NB4 (cell line): ENCODE data around the gene AGAP1.

ENCODE experiments used
- DNase-seq: peaks from one replicate; pipeline ENCODE4 v3.0.0; 2010; ENCODE audit warnings: low read depth
- H3K4me3 ChIP-seq: one replicate; pipeline ENCODE4 v1.5.1; 2011; ENCODE audit warnings: mild to moderate bottlenecking, low read depth, low read length, moderate library complexity
- CTCF ChIP-seq: IDR thresholded peaks from one replicate; pipeline ENCODE4 v1.5.1; 2012; ENCODE audit warnings: low read depth, low read length
- MAX ChIP-seq: IDR thresholded peaks from 2 replicates; pipeline ENCODE4 v1.6.1; 2011; ENCODE audit warnings: low read depth, low read length
- MYC ChIP-seq: IDR thresholded peaks from 2 replicates; pipeline ENCODE4 v1.6.1; 2011; ENCODE audit warnings: low read depth, low read length
- POLR2A ChIP-seq: IDR thresholded peaks from 2 replicates; pipeline ENCODE4 v1.6.1; 2011; ENCODE audit warnings: mild to moderate bottlenecking; ENCODE audit not compliant: insufficient read length; ENCODE audit errors: extremely low read depth

Gene AGAP1

GRCh38 chr2:235575904-235576303, 82.1 kb downstream of the AGAP1 start:
- TF ChIP-seq POLR2A (no peak), MAX (no peak), MYC (no peak), CTCF (no peak)
- no peak overlapping the region for H3K4me3 ChIP-seq
- no peak for DNase-seq

GRCh38 chr2:235576337-235576910, 82.6 kb downstream of the AGAP1 start:
- no peak for DNase-seq
- TF ChIP-seq MAX (no peak), CTCF (no peak), POLR2A (no peak), MYC (no peak)
- no peak overlapping the region for H3K4me3 ChIP-seq

GRCh38 chr2:235577404-235578330, 83.8 kb downstream of the AGAP1 start:
- DNase-seq: no peak
- no peak overlapping the region for H3K4me3 ChIP-seq

GRCh38 chr2:235579128-235579527, 85.3 kb downstream of the AGAP1 start:
- DNase-seq: peak; percentile 14
- no peak overlapping the region for H3K4me3 ChIP-seq
- TF ChIP-seq CTCF (no peak), MAX (no peak), MYC (no peak), POLR2A (no peak)

More at GRCh38 chr2:235577404-235578330, 83.8 kb downstream of the AGAP1 start:
- TF ChIP-seq MAX (no peak), POLR2A (no peak), CTCF (no peak), MYC (no peak)

- no peak for DNase-seq
- TF ChIP-seq POLR2A: no peak
- TF ChIP-seq MYC: no peak
- no peak overlapping the region for H3K4me3 ChIP-seq
Observed at GRCh38 chr2:235580426-235581157, 86.7 kb downstream of the AGAP1 start.
